Activated T-cell treated with anti-CD3 and anti-CD28 coated beads for 1 hour (primary cell): ENCODE data around the gene ARHGDIB.

Source experiments
- DNase-seq: peaks from one replicate; pipeline ENCODE4 v3.0.0-alpha.2; 2020; ENCODE audit warnings: low read depth

ARHGDIB gene

GRCh38 chr12:14956024-14956891 is 5.1 kb downstream of the ARHGDIB start:
- no peak for DNase-seq

- no peak for DNase-seq
These were observed 7.1 kb downstream of the ARHGDIB start for GRCh38 chr12:14954269-14954668.

GRCh38 chr12:14953752-14954151 is 7.6 kb downstream of the ARHGDIB start:
- no peak for DNase-seq

GRCh38 chr12:14952299-14952921 is 9.0 kb downstream of the ARHGDIB start:
- no peak for DNase-seq

- DNase-seq, result no peak
These were observed 9.6 kb downstream of the ARHGDIB start for GRCh38 chr12:14951851-14952250.

- DNase-seq, result no peak
These were observed 10.2 kb downstream of the ARHGDIB start for GRCh38 chr12:14950982-14951746.

GRCh38 chr12:14950421-14950820 is 11.0 kb downstream of the ARHGDIB start:
- no peak for DNase-seq

GRCh38 chr12:14949631-14950030 is 11.8 kb downstream of the ARHGDIB start:
- no peak for DNase-seq

GRCh38 chr12:14948672-14949071 is 12.7 kb downstream of the ARHGDIB start:
- peak; percentile 17 for DNase-seq

GRCh38 chr12:14946861-14947260 is 14.5 kb downstream of the ARHGDIB start:
- DNase-seq, result no peak

- DNase-seq, result no peak
These were observed 15.2 kb downstream of the ARHGDIB start for GRCh38 chr12:14946162-14946561.

- DNase-seq, result no peak
These were observed 19.0 kb downstream of the ARHGDIB start for GRCh38 chr12:14942196-14942931.

GRCh38 chr12:14941369-14941768 is 20.0 kb downstream of the ARHGDIB start:
- no peak for DNase-seq

GRCh38 chr12:14938301-14938700 is 23.1 kb downstream of the ARHGDIB start, which contains the start of gene ERP27:
ERP27 (minus strand) TSS chr12:14938537; CDS start chr12:14938508, 29 bp downstream.
- no peak for DNase-seq

- no peak for DNase-seq
These were observed 23.7 kb downstream of the ARHGDIB start for GRCh38 chr12:14937689-14938088.

GRCh38 chr12:14937014-14937413 is 24.4 kb downstream of the ARHGDIB start:
- no peak for DNase-seq

- no peak for DNase-seq
These were observed 25.1 kb downstream of the ARHGDIB start for GRCh38 chr12:14936224-14936861.

- no peak for DNase-seq
These were observed 26.4 kb downstream of the ARHGDIB start for GRCh38 chr12:14935031-14935430.

- DNase-seq, result no peak
These were observed 26.9 kb downstream of the ARHGDIB start for GRCh38 chr12:14934511-14934910.

GRCh38 chr12:14931791-14932560 is 29.4 kb downstream of the ARHGDIB start:
- DNase-seq, result no peak

- no peak for DNase-seq
These were observed 30.0 kb downstream of the ARHGDIB start for GRCh38 chr12:14931359-14931758.
